Measurements from ENCODE around the gene TPST2. TPM values are rescaled to one million over a fixed set of nuclear protein-coding genes. Genes with fewer than 3 reads are reported as not detected.

TPST2 gene
- polyA plus RNA-seq, 2 of the 4 experiments (the other 2 are of a cell fraction), result 10.3 to 10.5 TPM

DNA sequence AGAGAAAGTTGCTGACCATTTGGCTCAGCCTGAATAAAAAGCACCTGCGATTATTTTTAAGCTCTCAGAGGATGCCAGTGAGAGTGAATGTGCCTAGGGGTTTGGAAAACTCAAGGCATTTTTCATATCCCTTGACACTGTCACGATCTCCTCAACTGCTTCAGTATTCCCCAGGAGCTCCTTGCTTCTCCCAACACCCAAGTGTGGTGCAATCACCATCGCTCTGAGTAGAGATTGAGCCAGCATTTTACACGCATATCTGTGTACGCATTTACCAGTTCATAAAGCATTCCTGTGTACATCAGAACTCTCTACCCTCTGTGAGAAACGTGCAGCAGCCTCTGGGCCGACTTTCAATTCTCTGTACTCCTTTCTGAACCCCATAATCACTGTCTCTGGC is 104.9 kb downstream of the TPST2 start:
- 47% methylated on average over 7 of the region's 7 CpGs for WGBS (ENCODE audit: missing lambda C conversion rate)
- FAIRE-seq (no peak), DNase-seq (ENCODE audit: low read depth in 1 of 2, low spot score in 1 of 2) (no peak), ATAC-seq (no peak)
- Histone ChIP-seq H3K4me3 (peak overlapping the region; percentile 84; the same call in 2 of the 3 replicates), H3K9me3 (no peaks in the 10 kb centered on the region), H3K27ac (no peak overlapping the region; a peak in 1 of 6 replicates), H3K4me1 (peaks cover 17% of the 10 kb centered on the region; the same call in 2 of the 3 replicates), H3K4me2 (peak overlapping the region; percentile 94)
- POLR2A ChIA-PET, result interaction anchor here (1.0 to 2.2 kb wide), 2 partner anchors 9 to 27 kb away, joined by 4 to 8 read pairs; partner anchors contain the start of gene TFIP11
- TF ChIP-seq NPAS2 (CRISPR knock-in tag; IDR thresholded peaks at IDR 0.05; ENCODE audit: borderline replicate concordance) (no peak), FOSL2 (IDR thresholded peaks at IDR 0.05) (no peak), FOSL2 (CRISPR knock-in tag; IDR thresholded peaks at IDR 0.05) (no peak), TFCP2L1 (CRISPR knock-in tag; IDR thresholded peaks at IDR 0.05) (no peak), CBX2 (IDR thresholded peaks at IDR 0.05; ENCODE audit: borderline replicate concordance, low read depth) (no peak), ZSCAN20 (CRISPR knock-in tag; IDR thresholded peaks at IDR 0.05) (no peak), NFE2L2 (conservative IDR thresholded peaks at IDR 0.05; ENCODE audit: low read length) (no peak), CBX8 (IDR thresholded peaks at IDR 0.05) (no peak), MAZ (IDR thresholded peaks at IDR 0.05; ENCODE audit: borderline replicate concordance, low read depth, low read length) (no peak), KDM1A (IDR thresholded peaks at IDR 0.05; ENCODE audit: low read depth) (no peak), ZFP36 (IDR thresholded peaks at IDR 0.05; ENCODE audit: borderline replicate concordance, partially characterized antibody) (no peak)
- TF ChIP-seq, protein P1, sequence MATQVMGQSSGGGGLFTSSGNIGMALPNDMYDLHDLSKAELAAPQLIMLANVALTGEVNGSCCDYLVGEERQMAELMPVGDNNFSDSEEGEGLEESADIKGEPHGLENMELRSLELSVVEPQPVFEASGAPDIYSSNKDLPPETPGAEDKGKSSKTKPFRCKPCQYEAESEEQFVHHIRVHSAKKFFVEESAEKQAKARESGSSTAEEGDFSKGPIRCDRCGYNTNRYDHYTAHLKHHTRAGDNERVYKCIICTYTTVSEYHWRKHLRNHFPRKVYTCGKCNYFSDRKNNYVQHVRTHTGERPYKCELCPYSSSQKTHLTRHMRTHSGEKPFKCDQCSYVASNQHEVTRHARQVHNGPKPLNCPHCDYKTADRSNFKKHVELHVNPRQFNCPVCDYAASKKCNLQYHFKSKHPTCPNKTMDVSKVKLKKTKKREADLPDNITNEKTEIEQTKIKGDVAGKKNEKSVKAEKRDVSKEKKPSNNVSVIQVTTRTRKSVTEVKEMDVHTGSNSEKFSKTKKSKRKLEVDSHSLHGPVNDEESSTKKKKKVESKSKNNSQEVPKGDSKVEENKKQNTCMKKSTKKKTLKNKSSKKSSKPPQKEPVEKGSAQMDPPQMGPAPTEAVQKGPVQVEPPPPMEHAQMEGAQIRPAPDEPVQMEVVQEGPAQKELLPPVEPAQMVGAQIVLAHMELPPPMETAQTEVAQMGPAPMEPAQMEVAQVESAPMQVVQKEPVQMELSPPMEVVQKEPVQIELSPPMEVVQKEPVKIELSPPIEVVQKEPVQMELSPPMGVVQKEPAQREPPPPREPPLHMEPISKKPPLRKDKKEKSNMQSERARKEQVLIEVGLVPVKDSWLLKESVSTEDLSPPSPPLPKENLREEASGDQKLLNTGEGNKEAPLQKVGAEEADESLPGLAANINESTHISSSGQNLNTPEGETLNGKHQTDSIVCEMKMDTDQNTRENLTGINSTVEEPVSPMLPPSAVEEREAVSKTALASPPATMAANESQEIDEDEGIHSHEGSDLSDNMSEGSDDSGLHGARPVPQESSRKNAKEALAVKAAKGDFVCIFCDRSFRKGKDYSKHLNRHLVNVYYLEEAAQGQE (IDR thresholded peaks at IDR 0.05), result no peak
- TF ChIP-seq, protein P2, sequence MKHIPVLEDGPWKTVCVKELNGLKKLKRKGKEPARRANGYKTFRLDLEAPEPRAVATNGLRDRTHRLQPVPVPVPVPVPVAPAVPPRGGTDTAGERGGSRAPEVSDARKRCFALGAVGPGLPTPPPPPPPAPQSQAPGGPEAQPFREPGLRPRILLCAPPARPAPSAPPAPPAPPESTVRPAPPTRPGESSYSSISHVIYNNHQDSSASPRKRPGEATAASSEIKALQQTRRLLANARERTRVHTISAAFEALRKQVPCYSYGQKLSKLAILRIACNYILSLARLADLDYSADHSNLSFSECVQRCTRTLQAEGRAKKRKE (CRISPR knock-in tag; IDR thresholded peaks at IDR 0.05; ENCODE audit: low read depth), result no peak
- TF ChIP-seq, protein P3, sequence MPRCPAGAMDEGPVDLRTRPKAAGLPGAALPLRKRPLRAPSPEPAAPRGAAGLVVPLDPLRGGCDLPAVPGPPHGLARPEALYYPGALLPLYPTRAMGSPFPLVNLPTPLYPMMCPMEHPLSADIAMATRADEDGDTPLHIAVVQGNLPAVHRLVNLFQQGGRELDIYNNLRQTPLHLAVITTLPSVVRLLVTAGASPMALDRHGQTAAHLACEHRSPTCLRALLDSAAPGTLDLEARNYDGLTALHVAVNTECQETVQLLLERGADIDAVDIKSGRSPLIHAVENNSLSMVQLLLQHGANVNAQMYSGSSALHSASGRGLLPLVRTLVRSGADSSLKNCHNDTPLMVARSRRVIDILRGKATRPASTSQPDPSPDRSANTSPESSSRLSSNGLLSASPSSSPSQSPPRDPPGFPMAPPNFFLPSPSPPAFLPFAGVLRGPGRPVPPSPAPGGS (IDR thresholded peaks at IDR 0.05), result no peak
- TF ChIP-seq, protein P4, sequence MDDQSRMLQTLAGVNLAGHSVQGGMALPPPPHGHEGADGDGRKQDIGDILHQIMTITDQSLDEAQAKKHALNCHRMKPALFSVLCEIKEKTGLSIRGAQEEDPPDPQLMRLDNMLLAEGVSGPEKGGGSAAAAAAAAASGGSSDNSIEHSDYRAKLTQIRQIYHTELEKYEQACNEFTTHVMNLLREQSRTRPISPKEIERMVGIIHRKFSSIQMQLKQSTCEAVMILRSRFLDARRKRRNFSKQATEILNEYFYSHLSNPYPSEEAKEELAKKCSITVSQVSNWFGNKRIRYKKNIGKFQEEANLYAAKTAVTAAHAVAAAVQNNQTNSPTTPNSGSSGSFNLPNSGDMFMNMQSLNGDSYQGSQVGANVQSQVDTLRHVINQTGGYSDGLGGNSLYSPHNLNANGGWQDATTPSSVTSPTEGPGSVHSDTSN (IDR thresholded peaks at IDR 0.05), result no peak
- TF ChIP-seq, protein P5, sequence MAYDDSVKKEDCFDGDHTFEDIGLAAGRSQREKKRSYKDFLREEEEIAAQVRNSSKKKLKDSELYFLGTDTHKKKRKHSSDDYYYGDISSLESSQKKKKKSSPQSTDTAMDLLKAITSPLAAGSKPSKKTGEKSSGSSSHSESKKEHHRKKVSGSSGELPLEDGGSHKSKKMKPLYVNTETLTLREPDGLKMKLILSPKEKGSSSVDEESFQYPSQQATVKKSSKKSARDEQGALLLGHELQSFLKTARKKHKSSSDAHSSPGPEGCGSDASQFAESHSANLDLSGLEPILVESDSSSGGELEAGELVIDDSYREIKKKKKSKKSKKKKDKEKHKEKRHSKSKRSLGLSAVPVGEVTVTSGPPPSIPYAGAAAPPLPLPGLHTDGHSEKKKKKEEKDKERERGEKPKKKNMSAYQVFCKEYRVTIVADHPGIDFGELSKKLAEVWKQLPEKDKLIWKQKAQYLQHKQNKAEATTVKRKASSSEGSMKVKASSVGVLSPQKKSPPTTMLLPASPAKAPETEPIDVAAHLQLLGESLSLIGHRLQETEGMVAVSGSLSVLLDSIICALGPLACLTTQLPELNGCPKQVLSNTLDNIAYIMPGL (CRISPR knock-in tag; IDR thresholded peaks at IDR 0.05; ENCODE audit: borderline replicate concordance), result no peak
- CTCF ChIA-PET, result interaction anchor here (1.0 to 1.6 kb wide), 2 partner anchors 24 to 137 kb away, joined by 3 to 4 read pairs; no protein-coding TSS in a partner anchor

DNA sequence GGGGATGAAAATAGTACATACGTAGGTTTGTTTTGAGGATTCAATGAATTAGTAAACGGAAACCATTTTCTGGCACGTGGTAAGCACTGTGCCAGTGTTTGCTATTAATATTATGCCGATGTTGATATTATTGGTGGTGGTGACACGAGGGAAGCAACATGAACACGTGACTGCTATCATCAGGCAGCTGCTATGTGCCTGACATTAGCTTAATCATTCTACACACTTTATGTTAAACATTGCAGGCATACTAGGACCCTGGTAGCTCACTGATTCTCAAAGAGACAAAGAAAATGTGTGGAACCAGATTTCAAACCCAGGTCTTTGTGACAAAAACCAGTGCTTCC is 105.6 kb downstream of the TPST2 start:
- Histone ChIP-seq H3K4me3 (peak overlapping the region; percentile 84), H3K4me1 (peaks cover 17% of the 10 kb centered on the region; the same call in 2 of the 3 replicates), H3K9me3 (no peaks in the 10 kb centered on the region), H3K4me2 (peak overlapping the region; percentile 94), H3K27ac (peak overlapping the region; percentile 86 to 100)
- CTCF ChIA-PET, result interaction anchor here (1.0 to 4.0 kb wide), 3 partner anchors 8 to 136 kb away, joined by 3 to 17 read pairs (median 3); no protein-coding TSS in a partner anchor
- 2% methylated on average over 6 of the region's 6 CpGs for WGBS (ENCODE audit: missing lambda C conversion rate)
- DNase-seq (ENCODE audit: low read depth in 1 of 2, low spot score in 1 of 2), result no peak
- no peak for ATAC-seq
- no peak for FAIRE-seq
- POLR2A ChIA-PET, result interaction anchor here (1.0 to 2.2 kb wide), 4 partner anchors 10 to 28 kb away, joined by 3 to 8 read pairs (median 4); partner anchors contain the start of gene TFIP11
- TF ChIP-seq ZC3H11A (IDR thresholded peaks at IDR 0.05) (no peak), HEYL (CRISPR knock-in tag; IDR thresholded peaks at IDR 0.05) (no peak), PHF8 (IDR thresholded peaks at IDR 0.05; ENCODE audit: borderline replicate concordance, low read depth) (no peak)
- TF ChIP-seq, protein P6, sequence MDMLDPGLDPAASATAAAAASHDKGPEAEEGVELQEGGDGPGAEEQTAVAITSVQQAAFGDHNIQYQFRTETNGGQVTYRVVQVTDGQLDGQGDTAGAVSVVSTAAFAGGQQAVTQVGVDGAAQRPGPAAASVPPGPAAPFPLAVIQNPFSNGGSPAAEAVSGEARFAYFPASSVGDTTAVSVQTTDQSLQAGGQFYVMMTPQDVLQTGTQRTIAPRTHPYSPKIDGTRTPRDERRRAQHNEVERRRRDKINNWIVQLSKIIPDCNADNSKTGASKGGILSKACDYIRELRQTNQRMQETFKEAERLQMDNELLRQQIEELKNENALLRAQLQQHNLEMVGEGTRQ (IDR thresholded peaks at IDR 0.05), result peak; percentile 84
